Adrenal gland (tissue), 12 donors: ENCODE measurements around the gene TMEM238L. TPM values are rescaled to one million over a fixed set of nuclear protein-coding genes. Genes with fewer than 3 reads are reported as not detected.
A peak's percentile ranks its signal among the peaks of the same experiment; 100 is the strongest.

Source experiments
- DNase-seq, 7 donors: peaks; one replicate each; pipeline ENCODE4 v3.0.0-alpha.2; 2019 to 2020
- H3K27ac ChIP-seq, 5 donors: fragments of 200-600 bp; sonication (generic) in 4 of 5; 1 replicate in 3 of 5; 2 replicates in 2 of 5; pipeline versions ENCODE4 v1.5.1 to v1.8.0; 2016 to 2020; ENCODE audit warnings: mild to moderate bottlenecking in 1 of 5
- H3K27me3 ChIP-seq: fragments of 200-600 bp; 2 replicates; pipeline ENCODE4 v1.8.0; 2021
- H3K36me3 ChIP-seq, 2 donors: fragments of 200-600 bp; replicated peaks in 1 of 2; 1 replicate in 1 of 2; 2 replicates in 1 of 2; pipeline versions ENCODE4 v1.5.1 to v1.8.0; 2018 to 2022
- H3K4me1 ChIP-seq, 2 donors: fragments of 200-600 bp; replicated peaks in 1 of 2; 1 replicate in 1 of 2; 2 replicates in 1 of 2; pipeline versions ENCODE4 v1.5.1 to v1.8.0; 2018 to 2021
- H3K4me3 ChIP-seq, 4 donors: fragments of 200-600 bp; sonication (generic) in 3 of 4; one replicate each; pipeline ENCODE4 v1.5.1; 2016 to 2018
- H3K9me3 ChIP-seq, 3 donors: fragments of 200-600 bp; sonication (generic) in 1 of 3; replicated peaks in 1 of 3; 1 replicate in 2 of 3; 2 replicates in 1 of 3; pipeline versions ENCODE4 v1.5.1 to v1.8.0; 2016 to 2021
- POLR2A ChIP-seq, 2 donors: fragments of 450-650 bp; IDR thresholded peaks; one replicate each; pipeline ENCODE4 v1.6.1; 2017; ENCODE audit warnings: antibody characterized with exemption in 2 of 2, mild to moderate bottlenecking in 2 of 2, moderate library complexity in 1 of 2
- WGBS, 4 donors: extraction: QIAGEN DNeasy Blood & Tissue Kit in 2 of 4; methylation state at CpG; one replicate each; pipeline versions ENCODE4 v1.1.5 to v1.1.7; 2013 to 2017; 5-methylcytosine and 5-hydroxymethylcytosine counted together
- intact Hi-C, 2 donors: fragments of 100-400 bp; cut with DNase I; formaldehyde crosslinking; loops; one replicate each; pipeline versions ENCODE4 v1.14.1 to v1.15.0; 2022 to 2023
- polyA plus RNA-seq, 3 donors: library from polyadenylated mRNA; stranded (reverse); fragments of 200-250 nt in 2 of 3; fragments of 350-450 nt in 1 of 3; fragmentation: Illumina TruSeq in 1 of 3; extraction: RNeasy Lipid Tissue Mini Kit (QIAGEN cat#74804) in 1 of 3; gene quantifications; one replicate each; pipeline ENCODE4 v1.2.3, GENCODE V29; 2013 to 2014
- total RNA-seq, 9 donors: library from RNA; depleted of rRNA in 4 of 9; stranded (reverse); fragments of >200 nt in 4 of 9; fragments of 120-200 nt in 1 of 9; fragmentation: NEBNext Ultra II Directional in 1 of 9; extraction: Animal tissue kit (Norgen Biotek cat#: 25700) in 1 of 9; gene quantifications; one replicate each; pipeline versions ENCODE4 v1.1.0 to v1.2.4, GENCODE V29; 2013 to 2023
- TF ChIP-seq, protein P1 (sequence below), 6 experiments: fragments of 450-650 bp in 4 of 6; fragments of 200-600 bp in 2 of 6; sonication (generic) in 1 of 6; IDR thresholded peaks; 1 replicate in 5 of 6; 2 replicates in 1 of 6; pipeline versions ENCODE4 v1.5.1 to v1.8.0; 2016 to 2021; ENCODE audit warnings: antibody characterized with exemption in 6 of 6, mild to moderate bottlenecking in 2 of 6, moderate library complexity in 1 of 6
- donor health status: healthy with polysubstance abuse.
- donor health status: Bipolar disorder and iron deficiency.
- donor health status: DM: yes; HTN: yes; CAD: no.
- donor health status: DM: no; HTN: no; CAD: no.
- donor health status: DM: no; HTN: no; CAD: no.
- donor health status: DM: yes; HTN: yes; CAD: no.

Gene TMEM238L
- total and polyA plus RNA-seq, 12 donors = 0.07 to 0.14 TPM; not detected in 10

DNA sequence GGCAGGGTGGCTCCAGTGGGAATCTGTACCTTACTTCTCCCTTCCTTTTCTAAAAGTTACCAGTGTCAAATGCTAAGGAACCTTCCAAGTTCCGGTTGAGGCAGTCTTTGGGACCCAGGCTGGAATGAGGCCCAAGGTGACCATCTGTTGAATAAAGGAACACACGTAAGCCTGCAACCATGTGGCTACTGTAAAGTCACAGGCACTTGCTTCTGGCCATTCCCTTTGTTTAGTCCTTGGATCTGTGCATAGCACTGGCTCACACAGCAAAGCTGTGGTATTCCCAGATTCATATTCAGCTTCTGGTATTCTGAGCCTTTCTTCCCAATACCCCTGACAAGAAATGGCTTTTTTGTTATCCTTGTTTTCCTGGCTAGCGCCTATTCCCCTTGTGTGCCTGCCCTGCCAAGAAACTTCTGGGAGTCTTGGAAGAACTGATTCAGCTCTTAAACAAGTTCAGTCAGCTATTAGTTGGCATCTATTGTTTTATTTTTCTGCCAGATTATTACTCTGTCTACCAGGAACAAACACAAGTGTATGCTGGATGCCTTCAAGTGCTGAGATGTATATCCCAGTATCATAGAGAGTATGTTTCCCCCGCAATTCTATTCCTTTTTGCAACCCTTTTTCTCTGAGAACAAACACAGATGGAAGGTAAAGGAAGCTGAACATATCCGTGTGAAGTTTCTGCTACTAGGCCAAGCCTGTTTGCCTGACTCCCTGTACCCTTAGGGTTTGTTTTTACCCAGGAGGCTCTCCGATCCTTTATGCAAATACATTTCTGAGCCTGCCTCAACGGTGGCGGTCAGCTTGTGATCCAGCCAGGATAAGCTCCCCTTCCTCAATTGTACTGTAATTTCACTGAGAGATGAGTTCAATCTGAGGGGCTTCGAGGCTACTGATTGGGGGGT is 13.2 kb downstream of the TMEM238L start:
- Histone ChIP-seq H3K4me3 (no peak overlapping the region), H3K36me3 (no peaks in the 10 kb centered on the region), H3K27me3 (no peaks in the 10 kb centered on the region), H3K9me3 (no peaks in the 10 kb centered on the region), H3K4me1 (peaks cover 0 to 16% of the 10 kb centered on the region in 2 donors), H3K27ac (peak overlapping the region in 1 of 5 donors; percentile 4)
- intact Hi-C loops = no loop called here
- TF ChIP-seq POLR2A (IDR thresholded peaks at IDR 0.05) = no peak
- TF ChIP-seq, protein P1, sequence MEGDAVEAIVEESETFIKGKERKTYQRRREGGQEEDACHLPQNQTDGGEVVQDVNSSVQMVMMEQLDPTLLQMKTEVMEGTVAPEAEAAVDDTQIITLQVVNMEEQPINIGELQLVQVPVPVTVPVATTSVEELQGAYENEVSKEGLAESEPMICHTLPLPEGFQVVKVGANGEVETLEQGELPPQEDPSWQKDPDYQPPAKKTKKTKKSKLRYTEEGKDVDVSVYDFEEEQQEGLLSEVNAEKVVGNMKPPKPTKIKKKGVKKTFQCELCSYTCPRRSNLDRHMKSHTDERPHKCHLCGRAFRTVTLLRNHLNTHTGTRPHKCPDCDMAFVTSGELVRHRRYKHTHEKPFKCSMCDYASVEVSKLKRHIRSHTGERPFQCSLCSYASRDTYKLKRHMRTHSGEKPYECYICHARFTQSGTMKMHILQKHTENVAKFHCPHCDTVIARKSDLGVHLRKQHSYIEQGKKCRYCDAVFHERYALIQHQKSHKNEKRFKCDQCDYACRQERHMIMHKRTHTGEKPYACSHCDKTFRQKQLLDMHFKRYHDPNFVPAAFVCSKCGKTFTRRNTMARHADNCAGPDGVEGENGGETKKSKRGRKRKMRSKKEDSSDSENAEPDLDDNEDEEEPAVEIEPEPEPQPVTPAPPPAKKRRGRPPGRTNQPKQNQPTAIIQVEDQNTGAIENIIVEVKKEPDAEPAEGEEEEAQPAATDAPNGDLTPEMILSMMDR (IDR thresholded peaks at IDR 0.05) = no peak
- DNase-seq = peak; percentile 38 to 72 (median 61)
- WGBS, 4 donors = 73 to 85% (median 81%) methylated on average over 9 of the region's 9 CpGs

DNA sequence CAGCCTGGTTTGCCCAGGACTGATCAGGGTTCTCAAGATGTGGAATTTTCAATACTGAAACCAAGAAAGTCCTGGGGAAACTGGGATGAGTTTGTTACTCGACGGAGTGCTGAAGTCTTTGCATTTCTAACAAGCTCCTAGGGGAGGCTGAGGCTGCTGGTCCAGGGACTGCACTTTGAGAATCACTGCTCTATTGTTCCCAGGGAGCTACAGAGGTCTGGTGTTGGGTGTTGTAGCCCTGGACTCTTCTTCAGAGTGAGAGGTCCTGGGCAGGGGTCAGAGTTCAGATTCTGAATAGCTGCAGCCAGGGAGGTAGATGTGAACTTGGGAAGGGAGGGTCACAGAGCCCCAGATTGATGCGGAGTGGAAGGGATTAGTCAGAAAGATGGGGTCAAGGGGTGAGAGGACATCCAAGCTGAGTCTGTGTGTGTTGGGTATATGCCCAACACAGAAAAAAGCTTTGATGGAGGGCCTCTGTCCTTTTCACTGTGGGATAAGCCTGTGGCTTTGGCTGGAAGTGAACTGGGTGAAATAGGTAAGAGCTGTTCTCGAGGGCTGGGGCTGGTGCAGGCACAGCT is 14.1 kb downstream of the TMEM238L start:
- TF ChIP-seq POLR2A (IDR thresholded peaks at IDR 0.05) = no peak
- TF ChIP-seq, protein P1 (IDR thresholded peaks at IDR 0.05) = no peak
- no peaks in the 10 kb centered on the region for H3K36me3 ChIP-seq
- peaks cover 0 to 16% of the 10 kb centered on the region in 2 donors for H3K4me1 ChIP-seq
- H3K9me3 ChIP-seq = no peaks in the 10 kb centered on the region
- H3K4me3 ChIP-seq = no peak overlapping the region
- H3K27ac ChIP-seq = peak overlapping the region in 1 of 5 donors; percentile 4
- 63 to 68% (median 66%) methylated on average over 4 of the region's 4 CpGs for WGBS, 4 donors
- H3K27me3 ChIP-seq = no peaks in the 10 kb centered on the region
- intact Hi-C loops = no loop called here
- peak in 2 of 7 donors; percentile 39 to 43 for DNase-seq

- no peak overlapping the region for H3K4me3 ChIP-seq
- DNase-seq = no peak
- no peak overlapping the region for H3K27ac ChIP-seq
- no peak for TF ChIP-seq POLR2A (IDR thresholded peaks at IDR 0.05)
- TF ChIP-seq, protein P1 (IDR thresholded peaks at IDR 0.05) = no peak
- no peaks in the 10 kb centered on the region for H3K36me3 ChIP-seq
- intact Hi-C loops = no loop called here
- peaks cover 0 to 16% of the 10 kb centered on the region in 2 donors for H3K4me1 ChIP-seq
- no peaks in the 10 kb centered on the region for H3K27me3 ChIP-seq
- H3K9me3 ChIP-seq = no peaks in the 10 kb centered on the region
- WGBS, 4 donors = 88 to 90% (median 89%) methylated on average over 4 to 5 of the region's 5 CpGs
Measured at GRCh38 chr17:10787306-10788045, 16.4 kb downstream of the TMEM238L start.

DNA sequence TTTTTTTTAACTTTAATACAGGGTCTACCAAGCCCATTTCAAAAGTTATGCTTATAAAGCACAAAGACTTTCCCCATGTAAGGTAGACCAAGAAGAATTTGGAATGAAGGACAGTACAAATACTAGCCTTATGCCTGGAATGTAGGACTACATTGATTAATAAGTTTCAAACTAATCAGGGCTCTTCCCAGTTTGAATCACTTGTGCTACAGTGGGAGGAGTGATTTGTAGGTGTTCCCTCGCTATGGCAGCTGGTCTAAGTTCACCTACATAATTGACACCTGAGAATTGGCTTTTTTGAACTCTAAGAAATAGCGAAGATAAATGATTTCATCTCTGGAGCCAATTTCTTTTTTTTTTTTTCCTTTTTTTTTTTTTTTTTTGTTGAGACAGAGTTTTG is 18.6 kb downstream of the TMEM238L start:
- peaks cover 0 to 9% of the 10 kb centered on the region in 2 donors for H3K4me1 ChIP-seq
- H3K9me3 ChIP-seq = no peaks in the 10 kb centered on the region
- no peaks in the 10 kb centered on the region for H3K27me3 ChIP-seq
- WGBS, 4 donors = 88 to 98% (median 98%) methylated on average over 2 of the region's 2 CpGs
- no peaks in the 10 kb centered on the region for H3K36me3 ChIP-seq
- DNase-seq = no peak
- H3K4me3 ChIP-seq = no peak overlapping the region
- TF ChIP-seq, protein P1 (IDR thresholded peaks at IDR 0.05) = no peak
- intact Hi-C loops = no loop called here
- H3K27ac ChIP-seq = no peak overlapping the region
